NB4 (cell line): ENCODE results near the gene THSD4.
A peak's percentile ranks its signal among the peaks of the same experiment; 100 is the strongest.

Experiments used
- DNase-seq: peaks from one replicate; pipeline ENCODE4 v3.0.0; 2010; ENCODE audit warnings: low read depth
- H3K4me3 ChIP-seq: one replicate; pipeline ENCODE4 v1.5.1; 2011; ENCODE audit warnings: mild to moderate bottlenecking, low read depth, low read length, moderate library complexity
- CTCF ChIP-seq: IDR thresholded peaks from one replicate; pipeline ENCODE4 v1.5.1; 2012; ENCODE audit warnings: low read depth, low read length
- MAX ChIP-seq: IDR thresholded peaks from 2 replicates; pipeline ENCODE4 v1.6.1; 2011; ENCODE audit warnings: low read depth, low read length
- MYC ChIP-seq: IDR thresholded peaks from 2 replicates; pipeline ENCODE4 v1.6.1; 2011; ENCODE audit warnings: low read depth, low read length
- POLR2A ChIP-seq: IDR thresholded peaks from 2 replicates; pipeline ENCODE4 v1.6.1; 2011; ENCODE audit warnings: mild to moderate bottlenecking; ENCODE audit not compliant: insufficient read length; ENCODE audit errors: extremely low read depth

Gene THSD4

GRCh38 chr15:71749500-71749899 is 634.2 kb downstream of the THSD4 start:
- TF ChIP-seq MAX (no peak), POLR2A (no peak), MYC (no peak), CTCF (no peak)
- H3K4me3 ChIP-seq, result no peak overlapping the region
- no peak for DNase-seq

GRCh38 chr15:71752128-71752527 is 636.9 kb downstream of the THSD4 start:
- DNase-seq, result no peak
- TF ChIP-seq MAX, result no peak
- H3K4me3 ChIP-seq, result no peak overlapping the region

- TF ChIP-seq POLR2A, result no peak
- peak; percentile 44; the same call in 1 of the 2 replicates for TF ChIP-seq MYC
- TF ChIP-seq CTCF, result peak; percentile 52
- TF ChIP-seq MAX, result peak; percentile 76
- no peak overlapping the region for H3K4me3 ChIP-seq
- DNase-seq, result peak; percentile 49
Observed at GRCh38 chr15:71752604-71753289, 637.5 kb downstream of the THSD4 start.

GRCh38 chr15:71753346-71753745 is 638.1 kb downstream of the THSD4 start:
- TF ChIP-seq MAX (no peak), CTCF (no peak), POLR2A (no peak), MYC (no peak)
- H3K4me3 ChIP-seq, result no peak overlapping the region
- DNase-seq, result no peak

- H3K4me3 ChIP-seq, result no peak overlapping the region
- TF ChIP-seq POLR2A (no peak), CTCF (no peak), MAX (no peak), MYC (no peak)
- DNase-seq, result no peak
Observed at GRCh38 chr15:71754660-71755059, 639.4 kb downstream of the THSD4 start.

GRCh38 chr15:71755092-71755970 is 640.1 kb downstream of the THSD4 start:
- no peak for DNase-seq
- H3K4me3 ChIP-seq, result no peak overlapping the region
- no peak for TF ChIP-seq POLR2A
- no peak for TF ChIP-seq MYC
- no peak for TF ChIP-seq CTCF
- TF ChIP-seq MAX, result no peak
